Measurements from ENCODE around the gene LTO1.
"Not testable (repeated sequence)": the region's sequence is repeated elsewhere in the genome, so short reads cannot be mapped to it uniquely, and the experiment has no call there.

Gene LTO1

DNA sequence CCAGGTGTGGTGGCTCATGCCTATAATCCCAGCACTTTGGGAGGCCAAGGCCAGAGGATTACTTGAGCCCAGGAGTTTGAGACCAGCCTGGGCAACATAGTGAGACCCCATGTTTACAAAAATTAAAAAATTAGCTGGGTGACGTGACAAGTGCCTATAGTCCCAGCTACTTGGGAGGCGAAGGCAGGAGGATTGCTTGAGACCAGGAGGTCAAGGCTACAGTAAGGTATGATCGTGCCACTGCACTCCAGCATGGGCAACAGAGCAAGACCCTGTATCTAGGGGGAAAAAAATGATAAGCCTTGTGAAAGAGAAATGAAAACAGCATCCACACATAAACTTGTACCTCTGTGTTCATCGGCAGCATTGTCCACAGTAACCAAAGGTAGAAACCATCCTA is 42.3 kb downstream of the LTO1 start:
- Mint-ChIP-seq H3K27me3 (peaks cover 34% of the 10 kb centered on the region), H3K36me3 (peaks cover 9% of the 10 kb centered on the region), H3K27ac (no peak overlapping the region), H3K9me3 (peaks cover 14% of the 10 kb centered on the region), H3K4me1 (peaks cover 6% of the 10 kb centered on the region), H3K4me3 (no peak overlapping the region)
- no peak for ATAC-seq

DNA sequence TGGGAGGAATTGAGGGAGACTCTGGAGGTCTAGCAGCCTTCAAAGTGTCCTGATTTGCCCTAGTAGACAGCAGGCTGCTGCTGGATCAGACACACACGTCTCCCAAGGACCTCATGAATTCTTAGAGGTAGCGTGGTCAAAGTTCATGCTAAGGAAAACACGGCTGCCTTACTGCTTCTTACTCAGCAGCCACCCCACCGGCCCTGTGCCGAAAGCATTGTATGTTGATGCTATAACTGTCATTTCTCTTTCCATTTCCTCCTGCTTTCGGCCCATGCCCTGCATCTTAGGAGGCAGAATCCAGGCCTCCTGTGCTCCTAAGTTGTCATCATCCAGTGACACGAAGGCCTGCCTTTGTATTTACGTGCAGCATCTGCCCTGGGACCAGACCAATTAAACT is 44.7 kb downstream of the LTO1 start:
- peaks cover 41% of the 10 kb centered on the region for H3K27me3 Mint-ChIP-seq
- peaks cover 14% of the 10 kb centered on the region for H3K9me3 Mint-ChIP-seq
- H3K36me3 Mint-ChIP-seq = peaks cover 9% of the 10 kb centered on the region
- no peak overlapping the region for H3K4me3 Mint-ChIP-seq
- no peak overlapping the region for H3K27ac Mint-ChIP-seq
- ATAC-seq = no peak
- no peaks in the 10 kb centered on the region for H3K4me1 Mint-ChIP-seq

DNA sequence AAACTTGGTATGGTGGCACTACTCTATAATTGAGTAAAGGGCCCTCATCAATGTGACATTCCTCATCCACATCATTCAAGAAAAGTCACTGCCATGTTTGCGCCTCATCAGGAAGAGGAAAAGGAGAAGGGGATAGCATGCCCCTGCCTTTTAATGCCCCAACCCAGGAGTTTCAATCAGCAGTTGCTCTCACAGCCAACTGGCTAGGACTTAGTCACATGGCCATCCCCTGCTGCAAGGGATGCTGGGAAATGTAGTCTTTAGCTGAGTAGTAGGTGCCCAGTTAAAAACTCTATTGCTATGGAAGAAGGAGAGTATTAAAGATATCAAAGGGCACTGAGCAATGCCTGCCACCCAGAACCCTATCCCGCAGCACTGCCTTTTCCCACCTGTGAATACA is 45.1 kb downstream of the LTO1 start:
- Mint-ChIP-seq H3K9me3 (peaks cover 14% of the 10 kb centered on the region), H3K4me1 (no peaks in the 10 kb centered on the region), H3K27ac (no peak overlapping the region), H3K36me3 (peaks cover 9% of the 10 kb centered on the region), H3K27me3 (peaks cover 43% of the 10 kb centered on the region), H3K4me3 (no peak overlapping the region)
- no peak for ATAC-seq

DNA sequence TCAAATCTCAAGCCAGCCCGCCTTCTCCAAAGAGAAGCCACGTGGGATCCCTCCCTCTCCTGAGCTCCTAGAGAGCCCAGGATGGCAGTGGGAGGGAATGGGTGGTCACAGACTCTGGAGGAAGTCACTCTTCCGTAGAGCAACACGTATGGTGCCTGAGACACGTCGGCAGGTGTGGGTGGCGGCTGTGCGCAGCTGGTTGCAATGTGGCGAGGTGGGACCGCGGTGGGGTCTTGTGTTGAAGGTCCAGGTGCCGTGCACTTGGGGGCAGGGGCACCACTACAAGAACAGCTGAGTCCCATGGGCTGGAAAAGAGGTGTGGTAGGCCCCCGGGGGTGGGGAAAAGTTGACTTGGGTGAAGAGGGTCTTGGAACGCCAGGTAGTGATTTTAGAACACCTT is 47.6 kb downstream of the LTO1 start:
- Mint-ChIP-seq H3K4me1 (no peaks in the 10 kb centered on the region), H3K4me3 (no peak overlapping the region), H3K27me3 (peaks cover 43% of the 10 kb centered on the region), H3K27ac (no peak overlapping the region), H3K9me3 (peaks cover 14% of the 10 kb centered on the region), H3K36me3 (peaks cover 9% of the 10 kb centered on the region)
- ATAC-seq = no peak

DNA sequence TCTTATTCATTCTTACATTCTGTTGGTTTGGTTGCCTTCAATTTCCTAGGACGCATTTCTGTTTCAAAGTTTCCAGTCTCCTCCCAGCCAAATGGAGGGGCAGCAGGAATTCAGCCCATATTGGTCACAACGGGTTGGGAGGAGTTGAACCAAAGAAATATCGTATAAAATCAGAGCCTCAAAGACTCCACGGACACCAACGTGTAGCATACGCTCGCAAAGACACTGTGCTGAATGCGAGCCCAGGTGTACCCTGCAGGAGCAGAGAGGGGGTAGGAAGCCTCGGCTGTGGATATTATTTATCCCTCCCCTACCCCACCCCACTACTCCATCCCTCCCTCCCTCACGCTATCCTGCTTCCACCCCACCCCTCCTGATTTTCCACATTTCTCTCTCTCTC is 49.7 kb downstream of the LTO1 start:
- no peak for ATAC-seq

DNA sequence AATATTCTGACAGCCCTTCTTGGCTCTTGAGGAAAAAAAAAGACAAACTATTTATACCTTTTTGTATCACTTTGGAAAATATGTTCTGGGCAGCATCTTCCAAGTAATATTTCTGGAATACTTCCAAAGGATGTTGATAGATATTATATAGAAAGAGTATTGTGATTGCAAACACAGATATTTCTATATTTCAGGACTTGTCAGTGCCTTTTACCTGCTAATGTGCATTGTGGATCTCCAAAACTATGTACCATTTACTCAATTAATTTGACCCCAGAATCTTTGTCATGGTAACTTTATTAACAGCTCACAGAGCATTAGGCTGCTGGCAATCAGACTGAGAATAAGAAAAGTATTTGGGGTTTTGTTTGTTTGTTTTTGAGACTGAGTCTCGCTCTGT is 50.9 kb downstream of the LTO1 start:
- Mint-ChIP-seq H3K4me1 (no peaks in the 10 kb centered on the region), H3K36me3 (peaks cover 2% of the 10 kb centered on the region), H3K4me3 (no peak overlapping the region), H3K9me3 (peaks cover under 1% of the 10 kb centered on the region), H3K27ac (no peak overlapping the region), H3K27me3 (peaks cover 39% of the 10 kb centered on the region)
- ATAC-seq = no peak

More for the DNA sequence above, 49.7 kb downstream of the LTO1 start:
- Mint-ChIP-seq H3K27ac (no peak overlapping the region), H3K9me3 (peaks cover 12% of the 10 kb centered on the region), H3K4me1 (no peaks in the 10 kb centered on the region), H3K4me3 (no peak overlapping the region), H3K36me3 (peaks cover 9% of the 10 kb centered on the region), H3K27me3 (peaks cover 43% of the 10 kb centered on the region)

DNA sequence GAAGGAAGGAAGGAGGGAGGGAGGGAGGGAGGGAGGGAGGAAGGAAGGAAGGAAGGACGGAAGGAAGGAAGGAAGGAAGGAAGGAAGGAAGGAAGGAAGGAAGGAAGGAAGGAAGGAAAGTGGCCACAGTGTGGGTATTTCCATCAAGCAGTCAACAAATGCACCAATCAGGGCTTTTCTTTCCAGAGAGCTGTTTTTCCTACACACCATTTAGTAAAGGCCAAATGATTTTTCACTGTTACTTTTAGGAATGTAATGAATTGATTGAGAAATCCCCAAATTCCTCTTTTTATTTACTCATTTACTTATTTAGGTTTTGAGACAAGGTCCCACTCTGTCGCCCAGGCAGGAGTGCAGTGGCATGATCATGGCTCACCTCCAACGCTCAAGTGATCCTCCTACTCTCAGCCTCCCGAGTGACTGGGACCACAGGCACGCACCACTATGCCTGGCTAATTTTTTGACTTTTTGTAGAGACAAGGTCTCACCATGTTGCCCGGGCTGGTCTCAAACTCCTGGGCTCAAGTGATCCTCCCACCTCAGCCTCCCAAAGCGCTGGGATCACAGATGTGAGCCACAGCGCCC is 53.0 kb downstream of the LTO1 start:
- H3K27ac Mint-ChIP-seq, ATAC-seq, H3K9me3 Mint-ChIP-seq, H3K36me3 Mint-ChIP-seq, H3K4me3 Mint-ChIP-seq, H3K4me1 Mint-ChIP-seq: not testable (repeated sequence)
- peaks cover 45% of the 10 kb centered on the region for H3K27me3 Mint-ChIP-seq

DNA sequence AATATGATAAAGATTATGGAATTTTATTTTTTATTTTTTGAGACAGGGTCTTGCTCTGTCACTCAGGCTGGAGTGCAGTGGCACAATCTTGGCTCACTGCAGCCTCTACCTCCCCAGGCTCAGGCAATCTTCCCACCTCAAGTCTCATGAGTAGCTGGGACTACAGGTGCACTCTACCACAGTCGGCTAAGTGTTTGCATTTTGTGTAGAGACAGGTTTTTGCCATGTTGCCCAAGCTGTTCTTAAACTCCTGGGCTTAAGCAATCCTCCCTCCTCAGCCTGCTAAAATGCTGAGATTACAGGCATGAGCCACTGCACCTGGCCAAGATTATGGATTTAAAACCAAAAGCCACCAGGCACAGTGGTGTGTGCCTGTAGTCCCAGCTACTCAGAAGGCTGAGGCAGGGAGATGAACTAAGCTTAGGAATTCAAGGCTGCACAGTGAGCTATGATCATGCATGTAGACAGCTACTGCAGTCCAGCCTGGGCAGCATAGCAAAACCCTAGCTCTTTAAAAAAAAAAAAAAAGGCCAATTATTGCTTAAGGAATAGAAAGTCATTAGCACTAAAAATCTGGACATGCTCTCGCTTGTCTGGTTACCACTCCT is 54.4 kb downstream of the LTO1 start:
- Mint-ChIP-seq H3K27ac (no peak overlapping the region), H3K4me1 (no peaks in the 10 kb centered on the region), H3K4me3 (no peak overlapping the region), H3K36me3 (no peaks in the 10 kb centered on the region), H3K9me3 (no peaks in the 10 kb centered on the region), H3K27me3 (peaks cover 44% of the 10 kb centered on the region)
- no peak for ATAC-seq

DNA sequence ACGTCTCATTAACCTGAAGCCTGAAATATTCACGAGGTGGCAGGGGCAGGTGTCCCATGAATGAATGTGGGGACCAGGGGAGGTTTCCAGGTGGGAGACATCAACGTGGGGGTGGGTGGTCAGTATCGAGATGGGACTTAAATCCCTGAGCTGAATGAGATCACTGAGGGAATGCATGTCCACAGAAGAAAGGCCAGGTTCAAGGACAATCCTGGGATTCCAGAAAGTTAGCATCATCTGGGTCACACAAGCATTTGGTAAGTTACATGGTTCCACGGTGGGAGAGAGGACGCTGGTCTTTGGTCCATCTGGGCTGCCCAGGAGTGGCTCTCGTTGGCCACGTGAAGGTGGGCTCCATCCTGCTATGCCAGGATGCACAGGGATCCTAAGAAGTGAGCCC is 56.9 kb downstream of the LTO1 start:
- H3K4me3 Mint-ChIP-seq = no peak overlapping the region
- no peak for ATAC-seq
- H3K27me3 Mint-ChIP-seq = peaks cover 49% of the 10 kb centered on the region
- no peaks in the 10 kb centered on the region for H3K36me3 Mint-ChIP-seq
- H3K27ac Mint-ChIP-seq = no peak overlapping the region
- no peaks in the 10 kb centered on the region for H3K9me3 Mint-ChIP-seq
- H3K4me1 Mint-ChIP-seq = no peaks in the 10 kb centered on the region

DNA sequence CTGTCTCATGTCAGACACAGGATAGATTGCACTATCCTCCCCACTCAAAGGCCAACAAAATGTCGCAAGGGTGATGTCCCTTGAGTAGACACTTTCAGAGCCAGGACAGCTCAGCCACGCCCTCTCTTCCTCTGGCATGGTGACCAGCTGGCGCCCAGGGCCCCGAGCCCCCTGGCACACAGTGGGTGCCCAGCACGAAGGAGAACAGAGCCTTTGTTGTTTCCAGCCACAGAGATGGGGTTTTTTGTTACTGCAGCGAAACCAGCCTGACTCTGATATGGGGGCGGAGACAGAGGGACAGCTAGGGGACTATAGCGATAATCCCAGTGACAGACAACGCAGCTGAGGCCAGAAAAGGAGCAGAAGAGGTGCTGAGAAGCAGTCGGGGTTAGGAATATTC is 57.5 kb downstream of the LTO1 start:
- H3K4me3 Mint-ChIP-seq = no peak overlapping the region
- H3K9me3 Mint-ChIP-seq = no peaks in the 10 kb centered on the region
- H3K36me3 Mint-ChIP-seq = no peaks in the 10 kb centered on the region
- no peak overlapping the region for H3K27ac Mint-ChIP-seq
- H3K4me1 Mint-ChIP-seq = no peaks in the 10 kb centered on the region
- no peak for ATAC-seq
- H3K27me3 Mint-ChIP-seq = peaks cover 49% of the 10 kb centered on the region

DNA sequence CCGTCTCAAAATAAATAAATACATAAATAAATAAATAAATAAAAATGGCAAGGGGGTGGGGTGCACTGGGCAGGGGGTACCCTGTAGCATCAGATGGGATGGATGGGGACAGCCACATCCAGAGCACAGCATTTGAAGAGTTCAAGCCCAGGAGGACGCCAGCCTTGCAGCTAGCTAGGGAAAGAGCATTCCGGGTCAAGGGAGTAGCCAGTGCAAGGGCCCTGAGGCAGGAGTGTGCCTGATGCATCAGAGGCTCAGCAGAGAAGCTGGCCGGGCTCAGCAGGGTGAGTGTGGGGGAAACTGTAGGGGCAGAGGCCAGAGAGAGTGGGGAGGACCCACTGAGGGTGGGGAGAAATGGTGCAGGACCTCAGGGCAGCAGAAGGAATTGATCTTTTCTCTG is 57.9 kb downstream of the LTO1 start:
- Mint-ChIP-seq H3K9me3 (no peaks in the 10 kb centered on the region), H3K4me1 (no peaks in the 10 kb centered on the region), H3K4me3 (no peak overlapping the region), H3K36me3 (no peaks in the 10 kb centered on the region), H3K27ac (no peak overlapping the region), H3K27me3 (peaks cover 53% of the 10 kb centered on the region)
- ATAC-seq = no peak
